Activated CD8-positive, alpha-beta memory T cell treated with anti-CD3 and anti-CD28 coated beads, Interleukin-2, amount 50 U/mL, for 1 hour (primary cell): ENCODE measurements around the gene GOLGA8N.

Experiments
- DNase-seq: peaks from one replicate; pipeline ENCODE4 v3.0.0-alpha.2; 2020; ENCODE audit errors: extremely low read depth

GOLGA8N gene

GRCh38 chr15:32651229-32651837, 58.1 kb downstream of the GOLGA8N start:
- no peak for DNase-seq

GRCh38 chr15:32652178-32652577, 58.9 kb downstream of the GOLGA8N start:
- no peak for DNase-seq

- DNase-seq, result no peak
Measured at GRCh38 chr15:32656091-32656490, 62.8 kb downstream of the GOLGA8N start.

- DNase-seq, result no peak
Measured at GRCh38 chr15:32656496-32656895, 63.2 kb downstream of the GOLGA8N start.
